PC-9 (cell line): ENCODE results near the gene UNCX. TPM values are rescaled to one million over a fixed set of nuclear protein-coding genes. Genes with fewer than 3 reads are reported as not detected.
A peak's percentile ranks its signal among the peaks of the same experiment; 100 is the strongest.

Source experiments
- BruUV-seq: library from RNA; stranded (reverse); fragments of 400-500 nt; replicated peaks from 2 replicates; lab custom pipeline; 2021; lab: Mats Ljungman, UMichigan
- CTCF ChIA-PET: fragments of 300-600 bp; sonication (Branson Sonifier 250); formaldehyde crosslinking; loops from one replicate; lab custom pipeline; 2022; ENCODE audit warnings: antibody characterized with exemption; lab: Charles Lee
- POLR2A ChIA-PET: fragments of 300-600 bp; sonication (Branson Sonifier 250); formaldehyde crosslinking; loops from one replicate; lab custom pipeline; 2022; ENCODE audit warnings: antibody characterized with exemption; ENCODE audit not compliant: unreplicated experiment; lab: Charles Lee
- DNase-seq, 2 experiments: peaks; one replicate each; pipeline versions ENCODE4 v3.0.0 to v3.0.0-alpha.2; 2015 to 2022; ENCODE audit warnings: mixed read lengths in 1 of 2
- H2AFZ ChIP-seq: fragments of 200-600 bp; sonication (generic); 2 replicates; pipeline ENCODE4 v1.8.1; 2017; ENCODE audit warnings: antibody characterized with exemption
- H3F3A ChIP-seq: fragments of 200-600 bp; sonication (generic); 2 replicates; pipeline ENCODE4 v1.8.1; 2017; ENCODE audit warnings: antibody characterized with exemption, mild to moderate bottlenecking, low read depth; ENCODE audit not compliant: insufficient read depth
- H3K27ac ChIP-seq: fragments of 200-600 bp; sonication (generic); 2 replicates; pipeline ENCODE4 v1.6.1; 2016; ENCODE audit warnings: mixed run types
- H3K27me3 ChIP-seq: fragments of 200-600 bp; sonication (generic); 2 replicates; pipeline ENCODE4 v1.6.1; 2016; ENCODE audit warnings: low read depth, mixed run types; ENCODE audit not compliant: insufficient read depth
- H3K36me3 ChIP-seq: fragments of 200-600 bp; sonication (generic); 2 replicates; pipeline ENCODE4 v1.6.1; 2016; ENCODE audit warnings: low read depth, mixed run types
- H3K4me1 ChIP-seq: fragments of 200-600 bp; sonication (generic); replicated peaks from 2 replicates; pipeline ENCODE4 v1.6.1; 2016; ENCODE audit warnings: mixed run types; ENCODE audit not compliant: insufficient read depth
- H3K4me2 ChIP-seq: fragments of 200-600 bp; sonication (generic); 2 replicates; pipeline ENCODE4 v1.6.1; 2017; ENCODE audit warnings: mixed run types
- H3K4me3 ChIP-seq: fragments of 200-600 bp; sonication (generic); 2 replicates; pipeline ENCODE4 v1.6.1; 2016; ENCODE audit warnings: mixed run types
- H3K79me2 ChIP-seq: fragments of 200-600 bp; sonication (generic); 2 replicates; pipeline ENCODE4 v1.6.1; 2017; ENCODE audit warnings: low read depth, mixed run types
- H3K9me2 ChIP-seq: fragments of 200-600 bp; sonication (generic); 2 replicates; pipeline ENCODE4 v1.8.1; 2017; ENCODE audit warnings: mild to moderate bottlenecking; ENCODE audit not compliant: insufficient read depth
- H3K9me3 ChIP-seq: fragments of 200-600 bp; sonication (generic); 2 replicates; pipeline ENCODE4 v1.8.1; 2016; ENCODE audit warnings: low read depth; ENCODE audit not compliant: insufficient read depth
- H4K20me1 ChIP-seq: fragments of 200-600 bp; sonication (generic); 2 replicates; pipeline ENCODE4 v1.8.1; 2017; ENCODE audit not compliant: insufficient read depth
- EZH2 ChIP-seq: fragments of 200-600 bp; sonication (generic); IDR thresholded peaks from 2 replicates; pipeline ENCODE4 v1.8.0; 2017; ENCODE audit warnings: antibody characterized with exemption, low read depth
- intact Hi-C: fragments of 100-400 bp; cut with micrococcal nuclease; formaldehyde crosslinking; loops from one replicate; pipeline ENCODE4 v1.10.0; 2022; ENCODE audit not compliant: unreplicated experiment
- total RNA-seq: library from RNA; stranded (reverse); gene quantifications from 2 replicates; pipeline ENCODE4 v1.2.3, GENCODE V29; 2021
- TF ChIP-seq, protein P1 (sequence below): fragments of 200-600 bp; sonication (generic); conservative IDR thresholded peaks from 2 replicates; pipeline ENCODE4 v1.6.1; 2017; ENCODE audit warnings: mixed run types, antibody characterized with exemption, mild to moderate bottlenecking, moderate library complexity

UNCX gene
- total RNA-seq, 1 experiment from 2014 or later: not detected

GRCh38 chr7:1223196-1223981 is 9.3 kb upstream of the UNCX start:
- Histone ChIP-seq H3K27me3 (peaks cover 95% of the 10 kb centered on the region), H3K79me2 (no peaks in the 10 kb centered on the region), H3F3A (no peaks in the 10 kb centered on the region), H3K9me2 (no peaks in the 10 kb centered on the region), H4K20me1 (no peaks in the 10 kb centered on the region), H2AFZ (no peak overlapping the region), H3K9me3 (no peaks in the 10 kb centered on the region), H3K27ac (no peak overlapping the region), H3K36me3 (no peaks in the 10 kb centered on the region), H3K4me2 (no peak overlapping the region), H3K4me1 (no peaks in the 10 kb centered on the region), H3K4me3 (no peak overlapping the region)
- peak in 1 of 2 experiments; percentile 44 for DNase-seq
- ChIA-PET POLR2A (no interaction called here), CTCF (no interaction called here)
- TF ChIP-seq, protein P1, sequence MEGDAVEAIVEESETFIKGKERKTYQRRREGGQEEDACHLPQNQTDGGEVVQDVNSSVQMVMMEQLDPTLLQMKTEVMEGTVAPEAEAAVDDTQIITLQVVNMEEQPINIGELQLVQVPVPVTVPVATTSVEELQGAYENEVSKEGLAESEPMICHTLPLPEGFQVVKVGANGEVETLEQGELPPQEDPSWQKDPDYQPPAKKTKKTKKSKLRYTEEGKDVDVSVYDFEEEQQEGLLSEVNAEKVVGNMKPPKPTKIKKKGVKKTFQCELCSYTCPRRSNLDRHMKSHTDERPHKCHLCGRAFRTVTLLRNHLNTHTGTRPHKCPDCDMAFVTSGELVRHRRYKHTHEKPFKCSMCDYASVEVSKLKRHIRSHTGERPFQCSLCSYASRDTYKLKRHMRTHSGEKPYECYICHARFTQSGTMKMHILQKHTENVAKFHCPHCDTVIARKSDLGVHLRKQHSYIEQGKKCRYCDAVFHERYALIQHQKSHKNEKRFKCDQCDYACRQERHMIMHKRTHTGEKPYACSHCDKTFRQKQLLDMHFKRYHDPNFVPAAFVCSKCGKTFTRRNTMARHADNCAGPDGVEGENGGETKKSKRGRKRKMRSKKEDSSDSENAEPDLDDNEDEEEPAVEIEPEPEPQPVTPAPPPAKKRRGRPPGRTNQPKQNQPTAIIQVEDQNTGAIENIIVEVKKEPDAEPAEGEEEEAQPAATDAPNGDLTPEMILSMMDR: peak; percentile 48; the same call in 1 of the 2 replicates
- TF ChIP-seq EZH2: no peak
- BruUV-seq: no TSS peak
- intact Hi-C loops: loop anchor here (2.0 kb wide), 2 partner anchors 189 to 251 kb away; no protein-coding TSS in a partner anchor

GRCh38 chr7:1224086-1224716 is 8.5 kb upstream of the UNCX start:
- no peak overlapping the region for H3K4me3 ChIP-seq
- intact Hi-C loops: no loop called here
- no TSS peak for BruUV-seq
- no peak overlapping the region for H3K27ac ChIP-seq
- H3K79me2 ChIP-seq: no peaks in the 10 kb centered on the region
- ChIA-PET CTCF (no interaction called here), POLR2A (no interaction called here)
- no peaks in the 10 kb centered on the region for H3F3A ChIP-seq
- no peaks in the 10 kb centered on the region for H3K36me3 ChIP-seq
- H3K4me1 ChIP-seq: no peaks in the 10 kb centered on the region
- no peak overlapping the region for H3K4me2 ChIP-seq
- TF ChIP-seq, protein P1: no peak
- no peak for TF ChIP-seq EZH2
- no peaks in the 10 kb centered on the region for H3K9me2 ChIP-seq
- peaks cover 96% of the 10 kb centered on the region for H3K27me3 ChIP-seq
- H4K20me1 ChIP-seq: no peaks in the 10 kb centered on the region
- no peaks in the 10 kb centered on the region for H3K9me3 ChIP-seq
- H2AFZ ChIP-seq: no peak overlapping the region
- no peak for DNase-seq

DNA sequence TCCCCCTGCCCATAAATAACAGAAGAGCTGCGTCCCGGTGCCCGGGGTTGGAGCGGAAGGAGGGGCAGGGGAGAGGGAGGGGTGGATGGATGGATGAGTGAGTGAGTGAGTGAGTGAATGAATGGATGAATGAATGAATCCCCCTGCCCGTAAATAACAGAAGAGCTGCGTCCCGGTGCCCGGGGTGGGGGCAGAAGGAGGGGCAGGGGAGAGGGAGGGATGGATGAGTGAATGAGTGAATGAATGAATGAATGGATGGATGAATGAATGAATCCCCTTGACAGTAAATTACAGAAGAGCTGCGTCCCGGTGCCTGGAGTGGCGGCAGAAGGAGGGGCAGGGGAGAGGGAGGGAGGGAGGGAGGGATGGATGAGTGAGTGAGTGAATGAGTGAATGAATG is 7.6 kb upstream of the UNCX start:
- TF ChIP-seq, protein P1: no peak
- no peak for TF ChIP-seq EZH2
- POLR2A ChIA-PET: no interaction called here

More for the DNA sequence above, 7.6 kb upstream of the UNCX start:
- peaks cover 89% of the 10 kb centered on the region for H3K27me3 ChIP-seq
- no peak overlapping the region for H2AFZ ChIP-seq
- no peaks in the 10 kb centered on the region for H3K36me3 ChIP-seq
- no peak overlapping the region for H3K27ac ChIP-seq
- H4K20me1 ChIP-seq: no peaks in the 10 kb centered on the region
- intact Hi-C loops: no loop called here
- no peaks in the 10 kb centered on the region for H3K9me3 ChIP-seq
- no peaks in the 10 kb centered on the region for H3K79me2 ChIP-seq
- CTCF ChIA-PET: interaction anchor here (0.6 to 0.9 kb wide), 3 partner anchors 38 to 208 kb away, joined by 6 to 8 read pairs (median 7); no protein-coding TSS in a partner anchor
- BruUV-seq: no TSS peak
- no peaks in the 10 kb centered on the region for H3F3A ChIP-seq
- no peak for DNase-seq
- no peak overlapping the region for H3K4me2 ChIP-seq
- H3K9me2 ChIP-seq: no peaks in the 10 kb centered on the region
- H3K4me3 ChIP-seq: no peak overlapping the region
- no peaks in the 10 kb centered on the region for H3K4me1 ChIP-seq
